Measurements from ENCODE around the gene DNAI1.

DNAI1 gene

GRCh38 chr9:34541540-34541939 is 82.9 kb downstream of the DNAI1 start:
- Histone ChIP-seq H3K4me1 (ENCODE audit: insufficient read depth, low read length, severe bottlenecking) (no peaks in the 10 kb centered on the region), H4K20me1 (ENCODE audit: insufficient read depth, low read length) (no peaks in the 10 kb centered on the region), H3K4me2 (ENCODE audit: low read length) (no peak overlapping the region), H2AFZ (ENCODE audit: low read length) (no peak overlapping the region), H3F3A (ENCODE audit: insufficient read depth, low read length) (no peaks in the 10 kb centered on the region), H3K27me3 (ENCODE audit: insufficient read depth, low read length) (0 out of 2 replicates have a peak, but pooled peaks cover 4% of the 10 kb centered on the region), H3K27ac (ENCODE audit: low read depth, low read length, poor library complexity, severe bottlenecking) (no peak overlapping the region), H3K9me3 (ENCODE audit: low read length) (no peaks in the 10 kb centered on the region), H3K36me3 (ENCODE audit: insufficient read depth, low read length) (no peaks in the 10 kb centered on the region), H3K9ac (ENCODE audit: low read length) (no peak overlapping the region), H3K4me3 (ENCODE audit: low read depth, low read length, poor library complexity, severe bottlenecking) (no peak overlapping the region), H3K79me2 (ENCODE audit: insufficient read depth, low read length) (no peaks in the 10 kb centered on the region), H3K9me2 (ENCODE audit: low read depth, low read length) (no peaks in the 10 kb centered on the region)
- TF ChIP-seq EZH2 (IDR thresholded peaks at IDR 0.05; ENCODE audit: borderline replicate concordance, low read length) = no peak
- TF ChIP-seq, protein P1, sequence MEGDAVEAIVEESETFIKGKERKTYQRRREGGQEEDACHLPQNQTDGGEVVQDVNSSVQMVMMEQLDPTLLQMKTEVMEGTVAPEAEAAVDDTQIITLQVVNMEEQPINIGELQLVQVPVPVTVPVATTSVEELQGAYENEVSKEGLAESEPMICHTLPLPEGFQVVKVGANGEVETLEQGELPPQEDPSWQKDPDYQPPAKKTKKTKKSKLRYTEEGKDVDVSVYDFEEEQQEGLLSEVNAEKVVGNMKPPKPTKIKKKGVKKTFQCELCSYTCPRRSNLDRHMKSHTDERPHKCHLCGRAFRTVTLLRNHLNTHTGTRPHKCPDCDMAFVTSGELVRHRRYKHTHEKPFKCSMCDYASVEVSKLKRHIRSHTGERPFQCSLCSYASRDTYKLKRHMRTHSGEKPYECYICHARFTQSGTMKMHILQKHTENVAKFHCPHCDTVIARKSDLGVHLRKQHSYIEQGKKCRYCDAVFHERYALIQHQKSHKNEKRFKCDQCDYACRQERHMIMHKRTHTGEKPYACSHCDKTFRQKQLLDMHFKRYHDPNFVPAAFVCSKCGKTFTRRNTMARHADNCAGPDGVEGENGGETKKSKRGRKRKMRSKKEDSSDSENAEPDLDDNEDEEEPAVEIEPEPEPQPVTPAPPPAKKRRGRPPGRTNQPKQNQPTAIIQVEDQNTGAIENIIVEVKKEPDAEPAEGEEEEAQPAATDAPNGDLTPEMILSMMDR (IDR thresholded peaks at IDR 0.05; ENCODE audit: low read length) = no peak

DNA sequence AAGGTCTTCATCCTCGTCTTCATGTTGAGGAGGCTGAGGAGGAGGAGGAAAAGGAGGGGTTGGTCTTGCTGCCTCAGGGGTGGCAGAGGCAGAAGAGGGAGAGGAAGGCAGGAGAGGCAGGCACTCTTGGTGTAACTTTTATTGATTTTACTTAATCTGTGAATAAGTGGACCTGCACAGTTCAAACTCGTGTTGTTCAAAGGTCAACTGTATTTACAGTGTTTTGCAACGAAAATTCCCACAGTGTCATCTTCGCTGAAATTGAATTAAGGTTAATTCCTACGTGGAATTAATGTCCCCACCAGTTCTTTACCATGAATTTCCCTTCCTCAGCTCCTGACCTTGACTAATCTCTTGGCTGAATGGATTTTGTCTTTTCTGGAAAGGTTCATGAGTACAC is 85.4 kb downstream of the DNAI1 start:
- Histone ChIP-seq H3K9ac (ENCODE audit: low read length) (no peak overlapping the region), H2AFZ (ENCODE audit: low read length) (no peak overlapping the region), H3K36me3 (ENCODE audit: insufficient read depth, low read length) (no peaks in the 10 kb centered on the region), H3K79me2 (ENCODE audit: insufficient read depth, low read length) (no peaks in the 10 kb centered on the region), H3K4me3 (ENCODE audit: low read depth, low read length, poor library complexity, severe bottlenecking) (no peak overlapping the region), H3K9me2 (ENCODE audit: low read depth, low read length) (no peaks in the 10 kb centered on the region), H3K9me3 (ENCODE audit: low read length) (no peaks in the 10 kb centered on the region), H4K20me1 (ENCODE audit: insufficient read depth, low read length) (no peaks in the 10 kb centered on the region), H3K27ac (ENCODE audit: low read depth, low read length, poor library complexity, severe bottlenecking) (no peak overlapping the region), H3K4me1 (ENCODE audit: insufficient read depth, low read length, severe bottlenecking) (no peaks in the 10 kb centered on the region), H3K4me2 (ENCODE audit: low read length) (no peak overlapping the region), H3F3A (ENCODE audit: insufficient read depth, low read length) (no peaks in the 10 kb centered on the region), H3K27me3 (ENCODE audit: insufficient read depth, low read length) (0 out of 2 replicates have a peak, but pooled peaks cover 4% of the 10 kb centered on the region)
- TF ChIP-seq EZH2 (IDR thresholded peaks at IDR 0.05; ENCODE audit: borderline replicate concordance, low read length) = no peak
- TF ChIP-seq, protein P1 (IDR thresholded peaks at IDR 0.05; ENCODE audit: low read length) = no peak

DNA sequence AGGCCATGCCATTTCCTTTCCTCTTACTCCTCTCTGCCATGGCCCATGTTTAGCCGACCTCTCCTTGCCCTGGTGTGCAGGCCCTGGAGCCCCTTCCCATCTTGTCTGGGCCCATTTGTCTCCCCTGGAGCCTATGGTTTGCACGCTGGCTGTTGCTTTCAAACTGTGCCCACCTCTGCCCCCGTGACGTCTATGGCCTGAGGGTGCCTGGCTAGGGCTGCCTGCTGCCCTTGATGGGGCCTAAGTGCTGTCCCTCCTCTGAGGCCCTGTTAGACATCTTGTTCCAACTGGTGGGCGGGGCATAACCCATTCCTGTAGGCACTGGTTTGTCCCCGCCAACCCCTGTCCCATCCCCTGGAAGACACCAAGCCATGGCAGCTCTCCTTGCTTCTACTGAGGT is 86.9 kb downstream of the DNAI1 start:
- Histone ChIP-seq H4K20me1 (ENCODE audit: insufficient read depth, low read length) (no peaks in the 10 kb centered on the region), H3K79me2 (ENCODE audit: insufficient read depth, low read length) (no peaks in the 10 kb centered on the region), H3K4me3 (ENCODE audit: low read depth, low read length, poor library complexity, severe bottlenecking) (no peak overlapping the region), H3K4me2 (ENCODE audit: low read length) (no peak overlapping the region), H3K9ac (ENCODE audit: low read length) (no peak overlapping the region), H3K27ac (ENCODE audit: low read depth, low read length, poor library complexity, severe bottlenecking) (no peak overlapping the region), H3F3A (ENCODE audit: insufficient read depth, low read length) (no peaks in the 10 kb centered on the region), H3K36me3 (ENCODE audit: insufficient read depth, low read length) (no peaks in the 10 kb centered on the region), H3K9me2 (ENCODE audit: low read depth, low read length) (no peaks in the 10 kb centered on the region), H3K9me3 (ENCODE audit: low read length) (no peaks in the 10 kb centered on the region), H2AFZ (ENCODE audit: low read length) (no peak overlapping the region), H3K4me1 (ENCODE audit: insufficient read depth, low read length, severe bottlenecking) (no peaks in the 10 kb centered on the region), H3K27me3 (ENCODE audit: insufficient read depth, low read length) (0 out of 2 replicates have a peak, but pooled peaks cover 4% of the 10 kb centered on the region)
- TF ChIP-seq EZH2 (IDR thresholded peaks at IDR 0.05; ENCODE audit: borderline replicate concordance, low read length) = no peak
- TF ChIP-seq, protein P1 (IDR thresholded peaks at IDR 0.05; ENCODE audit: low read length) = no peak

Data from OCI-LY1 (cell line).